ENCODE data around the gene ZYG11A.

DNA sequence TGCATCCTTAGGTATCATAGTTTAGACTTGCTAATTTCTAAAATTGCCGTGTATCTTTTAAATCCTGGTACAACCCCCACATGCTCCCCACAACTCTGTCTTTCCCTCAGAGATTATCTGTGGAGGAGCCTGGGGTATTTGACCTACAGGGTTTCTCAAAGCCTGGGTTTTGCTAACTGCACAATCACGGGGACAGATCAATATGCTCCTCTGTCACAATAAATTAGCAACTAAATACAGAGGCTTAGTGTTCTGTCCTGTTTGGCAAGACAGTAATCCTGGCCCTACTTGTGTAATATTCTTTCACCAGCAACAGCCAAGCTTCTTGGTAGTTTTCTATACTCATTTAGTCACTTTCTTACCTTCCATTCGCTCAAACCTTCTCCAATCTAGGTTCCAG is 70.5 kb downstream of the ZYG11A start:
- TF ChIP-seq POLR2A (IDR thresholded peaks at IDR 0.05) (no peak), POLR2AphosphoS5 (IDR thresholded peaks at IDR 0.05) (no peak)
